Ovary (tissue), 3 donors: ENCODE data around the gene BHLHE23.

ENCODE experiments used
- EP300 ChIP-seq: sonication (generic); formaldehyde crosslinking; IDR thresholded peaks from one replicate; pipeline ENCODE4 v1.6.1; 2017; ENCODE audit warnings: antibody characterized with exemption
- POLR2A ChIP-seq: fragments of 450-650 bp; IDR thresholded peaks from one replicate; pipeline ENCODE4 v1.6.1; 2017; ENCODE audit warnings: antibody characterized with exemption, mild to moderate bottlenecking, moderate library complexity
- TF ChIP-seq, protein P1 (sequence below), 3 donors: fragments of 450-650 bp in 2 of 3; fragments of 200-600 bp in 1 of 3; IDR thresholded peaks; one replicate each; pipeline versions ENCODE4 v1.5.1 to v1.8.0; 2016 to 2022; ENCODE audit warnings: antibody characterized with exemption in 3 of 3, mild to moderate bottlenecking in 1 of 3
- donor health status: DM: no; HTN: no; CAD: no.

DNA sequence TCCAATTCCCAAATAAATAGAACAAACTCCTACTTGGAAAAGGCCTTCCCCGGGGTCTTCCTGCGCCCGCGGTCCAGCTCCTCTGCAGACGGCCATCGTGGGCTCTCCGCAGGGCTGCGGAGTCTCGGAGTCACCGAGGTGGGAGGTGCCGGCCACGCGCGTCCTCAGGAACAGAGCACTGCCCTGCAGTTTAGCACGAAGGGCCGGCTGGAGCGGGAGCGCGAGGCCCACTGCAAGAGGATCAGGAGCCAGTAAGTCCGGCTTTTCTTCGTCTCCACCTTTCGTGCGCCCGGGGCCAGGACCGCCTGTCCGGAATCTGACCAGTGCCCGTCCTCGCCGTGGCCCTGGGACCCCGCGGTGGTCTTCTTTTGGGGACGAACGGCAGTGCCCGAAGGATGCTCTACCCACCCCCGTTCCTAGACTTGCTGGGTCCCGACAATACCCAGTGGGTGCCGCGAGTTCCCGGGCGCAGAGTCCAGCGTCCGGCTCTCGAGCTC is 1.4 kb downstream of the BHLHE23 start:
- TF ChIP-seq, protein P1, sequence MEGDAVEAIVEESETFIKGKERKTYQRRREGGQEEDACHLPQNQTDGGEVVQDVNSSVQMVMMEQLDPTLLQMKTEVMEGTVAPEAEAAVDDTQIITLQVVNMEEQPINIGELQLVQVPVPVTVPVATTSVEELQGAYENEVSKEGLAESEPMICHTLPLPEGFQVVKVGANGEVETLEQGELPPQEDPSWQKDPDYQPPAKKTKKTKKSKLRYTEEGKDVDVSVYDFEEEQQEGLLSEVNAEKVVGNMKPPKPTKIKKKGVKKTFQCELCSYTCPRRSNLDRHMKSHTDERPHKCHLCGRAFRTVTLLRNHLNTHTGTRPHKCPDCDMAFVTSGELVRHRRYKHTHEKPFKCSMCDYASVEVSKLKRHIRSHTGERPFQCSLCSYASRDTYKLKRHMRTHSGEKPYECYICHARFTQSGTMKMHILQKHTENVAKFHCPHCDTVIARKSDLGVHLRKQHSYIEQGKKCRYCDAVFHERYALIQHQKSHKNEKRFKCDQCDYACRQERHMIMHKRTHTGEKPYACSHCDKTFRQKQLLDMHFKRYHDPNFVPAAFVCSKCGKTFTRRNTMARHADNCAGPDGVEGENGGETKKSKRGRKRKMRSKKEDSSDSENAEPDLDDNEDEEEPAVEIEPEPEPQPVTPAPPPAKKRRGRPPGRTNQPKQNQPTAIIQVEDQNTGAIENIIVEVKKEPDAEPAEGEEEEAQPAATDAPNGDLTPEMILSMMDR (IDR thresholded peaks at IDR 0.05): no peak
- TF ChIP-seq POLR2A (no peak), EP300 (no peak)
